ENCODE data around the gene GPATCH11.

Gene GPATCH11

DNA sequence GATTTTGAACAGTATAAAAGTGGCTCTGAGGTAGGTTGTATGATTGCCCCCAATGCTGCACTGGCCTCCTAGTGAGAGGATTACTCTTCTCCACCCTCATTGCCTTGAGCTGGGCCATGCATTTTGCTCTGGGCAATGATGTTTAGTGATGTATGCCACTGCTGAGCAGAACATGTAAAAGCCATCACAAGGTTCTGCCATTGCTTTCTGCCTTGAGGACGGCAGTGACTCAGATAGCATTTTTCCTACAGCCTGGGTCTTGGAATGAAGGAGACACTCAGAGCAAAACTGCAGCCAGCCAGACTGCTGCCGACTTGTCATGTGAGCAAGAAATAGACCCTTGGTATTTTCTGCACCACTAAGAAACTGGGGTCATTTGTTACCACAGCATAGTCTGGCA, 27.6 kb downstream of the GPATCH11 start:
- TF ChIP-seq, protein P1, sequence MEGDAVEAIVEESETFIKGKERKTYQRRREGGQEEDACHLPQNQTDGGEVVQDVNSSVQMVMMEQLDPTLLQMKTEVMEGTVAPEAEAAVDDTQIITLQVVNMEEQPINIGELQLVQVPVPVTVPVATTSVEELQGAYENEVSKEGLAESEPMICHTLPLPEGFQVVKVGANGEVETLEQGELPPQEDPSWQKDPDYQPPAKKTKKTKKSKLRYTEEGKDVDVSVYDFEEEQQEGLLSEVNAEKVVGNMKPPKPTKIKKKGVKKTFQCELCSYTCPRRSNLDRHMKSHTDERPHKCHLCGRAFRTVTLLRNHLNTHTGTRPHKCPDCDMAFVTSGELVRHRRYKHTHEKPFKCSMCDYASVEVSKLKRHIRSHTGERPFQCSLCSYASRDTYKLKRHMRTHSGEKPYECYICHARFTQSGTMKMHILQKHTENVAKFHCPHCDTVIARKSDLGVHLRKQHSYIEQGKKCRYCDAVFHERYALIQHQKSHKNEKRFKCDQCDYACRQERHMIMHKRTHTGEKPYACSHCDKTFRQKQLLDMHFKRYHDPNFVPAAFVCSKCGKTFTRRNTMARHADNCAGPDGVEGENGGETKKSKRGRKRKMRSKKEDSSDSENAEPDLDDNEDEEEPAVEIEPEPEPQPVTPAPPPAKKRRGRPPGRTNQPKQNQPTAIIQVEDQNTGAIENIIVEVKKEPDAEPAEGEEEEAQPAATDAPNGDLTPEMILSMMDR (IDR thresholded peaks at IDR 0.05; ENCODE audit: poor library complexity, severe bottlenecking) = no peak
- peaks cover 71% of the 10 kb centered on the region for H3K36me3 ChIP-seq (ENCODE audit: low read depth)
- peaks cover 8% of the 10 kb centered on the region for H3K4me1 ChIP-seq (ENCODE audit: insufficient read depth, poor library complexity, severe bottlenecking)
- ATAC-seq (ENCODE audit: low read depth) = no peak
- H3K27me3 ChIP-seq (ENCODE audit: insufficient read depth, poor library complexity, severe bottlenecking) = no peaks in the 10 kb centered on the region
- no peak overlapping the region for H3K4me3 ChIP-seq (ENCODE audit: severe bottlenecking)
- no peak overlapping the region for H3K27ac ChIP-seq (ENCODE audit: poor library complexity, severe bottlenecking)
- H3K9me3 ChIP-seq (ENCODE audit: severe bottlenecking) = no peaks in the 10 kb centered on the region
- no peak for DNase-seq (ENCODE audit: low spot score)

DNA sequence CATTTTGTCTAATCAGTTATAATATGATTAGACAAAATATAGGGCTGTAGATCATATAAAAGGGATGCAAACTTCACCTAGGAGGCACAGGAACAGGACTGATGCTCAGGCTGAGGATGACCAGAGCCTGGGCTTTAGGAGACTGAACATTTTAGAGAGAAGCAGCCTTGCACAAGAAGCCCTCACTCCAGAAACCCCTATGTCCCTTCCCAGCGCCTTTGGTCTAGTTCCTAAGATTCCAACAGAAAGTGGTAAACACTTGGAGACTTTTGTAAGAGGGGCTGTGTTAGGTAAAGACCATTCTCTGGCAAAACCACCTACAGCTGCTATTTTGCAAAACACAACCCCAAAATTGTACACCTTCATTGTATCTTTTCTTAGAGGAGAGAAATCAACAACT, 33.2 kb downstream of the GPATCH11 start:
- Histone ChIP-seq H3K4me3 (ENCODE audit: severe bottlenecking) (no peak overlapping the region), H3K4me1 (ENCODE audit: insufficient read depth, poor library complexity, severe bottlenecking) (no peaks in the 10 kb centered on the region), H3K36me3 (ENCODE audit: low read depth) (peaks cover 56% of the 10 kb centered on the region), H3K27me3 (ENCODE audit: insufficient read depth, poor library complexity, severe bottlenecking) (no peaks in the 10 kb centered on the region), H3K9me3 (ENCODE audit: severe bottlenecking) (no peaks in the 10 kb centered on the region), H3K27ac (ENCODE audit: poor library complexity, severe bottlenecking) (no peak overlapping the region)
- no peak for DNase-seq (ENCODE audit: low spot score)
- TF ChIP-seq, protein P1 (IDR thresholded peaks at IDR 0.05; ENCODE audit: poor library complexity, severe bottlenecking) = no peak
- ATAC-seq (ENCODE audit: low read depth) = no peak

DNA sequence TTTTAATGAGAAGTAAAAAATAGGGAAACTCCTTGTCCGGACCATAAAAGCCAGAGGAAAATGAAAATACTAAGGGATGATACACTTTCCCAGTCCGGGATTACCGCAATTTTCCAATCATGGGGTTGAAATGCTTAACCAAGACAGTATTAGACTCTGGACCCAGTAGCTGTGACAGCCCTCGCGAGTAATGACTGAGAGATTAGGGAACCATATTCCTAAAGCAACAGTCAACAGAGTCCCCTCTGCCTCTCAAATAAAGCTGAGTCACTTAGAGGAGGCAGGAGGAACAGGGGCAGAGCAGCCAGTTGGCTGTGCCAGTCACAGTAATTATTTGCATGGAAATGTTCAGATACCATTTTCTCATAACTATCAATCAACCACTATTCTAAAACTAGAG, 34.8 kb downstream of the GPATCH11 start:
- TF ChIP-seq, protein P1 (IDR thresholded peaks at IDR 0.05; ENCODE audit: poor library complexity, severe bottlenecking) = no peak
- no peaks in the 10 kb centered on the region for H3K9me3 ChIP-seq (ENCODE audit: severe bottlenecking)
- no peak for ATAC-seq (ENCODE audit: low read depth)
- H3K4me3 ChIP-seq (ENCODE audit: severe bottlenecking) = no peak overlapping the region
- H3K4me1 ChIP-seq (ENCODE audit: insufficient read depth, poor library complexity, severe bottlenecking) = no peaks in the 10 kb centered on the region
- no peaks in the 10 kb centered on the region for H3K27me3 ChIP-seq (ENCODE audit: insufficient read depth, poor library complexity, severe bottlenecking)
- H3K27ac ChIP-seq (ENCODE audit: poor library complexity, severe bottlenecking) = no peak overlapping the region
- H3K36me3 ChIP-seq (ENCODE audit: low read depth) = peaks cover 45% of the 10 kb centered on the region
- no peak for DNase-seq (ENCODE audit: low spot score)

DNA sequence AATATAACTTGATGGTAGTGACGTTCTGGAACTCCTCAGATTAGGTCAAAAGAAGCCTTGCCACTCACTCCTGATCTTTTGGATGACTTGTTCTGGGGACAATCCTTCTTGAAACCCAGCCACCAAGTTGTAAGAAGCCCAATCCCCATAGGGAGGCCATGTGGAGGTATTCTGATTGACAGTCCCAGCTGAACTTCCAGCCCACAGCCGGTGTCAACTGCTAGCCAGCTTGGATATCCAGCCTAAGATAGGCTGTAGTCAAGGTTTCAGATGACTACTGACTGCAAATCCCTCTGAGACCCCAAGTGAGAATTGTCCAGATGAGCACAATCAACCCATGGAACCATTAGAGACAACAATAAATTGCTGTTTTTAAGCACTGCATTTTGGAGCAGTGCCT, 41.1 kb downstream of the GPATCH11 start:
- H3K36me3 ChIP-seq (ENCODE audit: low read depth) = peaks cover 37% of the 10 kb centered on the region

DNA sequence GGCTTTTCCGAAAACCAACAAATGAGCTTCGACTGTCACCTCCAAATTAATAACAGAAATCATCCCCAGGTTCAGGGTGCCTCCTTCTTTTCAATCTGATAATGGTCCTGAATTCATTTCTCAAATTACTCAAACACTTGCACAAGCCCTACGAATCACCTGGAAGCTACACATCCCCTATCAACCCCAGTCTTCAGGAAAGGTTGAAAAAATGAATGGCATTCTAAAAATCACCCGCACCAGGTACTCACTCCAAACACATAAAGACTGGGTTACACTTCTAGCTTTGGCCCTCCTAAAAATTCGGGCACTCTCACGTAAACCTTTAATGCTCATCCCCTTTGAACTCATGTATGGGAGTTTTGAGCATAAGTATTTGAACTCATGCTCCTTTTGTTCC, 48.6 kb downstream of the GPATCH11 start:
- H3K27me3 ChIP-seq (ENCODE audit: insufficient read depth, poor library complexity, severe bottlenecking) = no peaks in the 10 kb centered on the region
- H3K27ac ChIP-seq (ENCODE audit: poor library complexity, severe bottlenecking) = no peak overlapping the region
- H3K36me3 ChIP-seq (ENCODE audit: low read depth) = peaks cover 87% of the 10 kb centered on the region
- H3K9me3 ChIP-seq (ENCODE audit: severe bottlenecking) = no peaks in the 10 kb centered on the region
- no peak for ATAC-seq (ENCODE audit: low read depth)
- no peak for DNase-seq (ENCODE audit: low spot score)
- TF ChIP-seq, protein P1 (IDR thresholded peaks at IDR 0.05; ENCODE audit: poor library complexity, severe bottlenecking) = no peak
- H3K4me3 ChIP-seq (ENCODE audit: severe bottlenecking) = no peak overlapping the region
- no peaks in the 10 kb centered on the region for H3K4me1 ChIP-seq (ENCODE audit: insufficient read depth, poor library complexity, severe bottlenecking)

More for the DNA sequence above, 41.1 kb downstream of the GPATCH11 start:
- no peaks in the 10 kb centered on the region for H3K27me3 ChIP-seq (ENCODE audit: insufficient read depth, poor library complexity, severe bottlenecking)
- no peak overlapping the region for H3K27ac ChIP-seq (ENCODE audit: poor library complexity, severe bottlenecking)
- DNase-seq (ENCODE audit: low spot score) = no peak
- TF ChIP-seq, protein P1 (IDR thresholded peaks at IDR 0.05; ENCODE audit: poor library complexity, severe bottlenecking) = no peak
- H3K9me3 ChIP-seq (ENCODE audit: severe bottlenecking) = no peaks in the 10 kb centered on the region
- no peak overlapping the region for H3K4me3 ChIP-seq (ENCODE audit: severe bottlenecking)
- no peaks in the 10 kb centered on the region for H3K4me1 ChIP-seq (ENCODE audit: insufficient read depth, poor library complexity, severe bottlenecking)
- ATAC-seq (ENCODE audit: low read depth) = no peak
